HG02970 (cell line): Measurements from ENCODE around the gene HOXC12.

Source experiments
- ATAC-seq: cut with Tn5 transposase; IDR thresholded peaks from one replicate; pipeline ENCODE4 v1.9.1; 2021; ENCODE audit warnings: mild to moderate bottlenecking, moderate library complexity, moderate number of reproducible peaks; ENCODE audit not compliant: unreplicated experiment, low FRiP score

The HOXC12 gene

DNA sequence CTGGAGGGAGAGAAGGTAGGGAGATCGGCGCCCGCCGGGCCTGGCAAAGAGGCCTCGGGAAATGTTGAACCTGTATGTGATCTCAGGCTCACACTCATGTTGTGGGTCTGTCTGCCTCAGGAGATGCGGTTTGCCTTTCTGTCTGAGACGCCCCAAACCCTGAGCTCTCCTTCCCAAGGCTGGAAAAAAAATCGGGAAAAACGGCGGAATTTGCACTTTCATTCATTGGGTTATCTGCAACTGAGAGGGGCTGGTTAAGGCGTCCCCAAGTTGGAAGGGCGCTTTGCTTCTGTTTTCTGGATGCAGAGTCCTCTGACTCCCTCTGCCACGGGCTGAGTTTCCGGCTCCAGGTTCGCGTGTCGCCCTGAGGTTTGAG, 40.3 kb downstream of the HOXC12 start:
- no peak for ATAC-seq

DNA sequence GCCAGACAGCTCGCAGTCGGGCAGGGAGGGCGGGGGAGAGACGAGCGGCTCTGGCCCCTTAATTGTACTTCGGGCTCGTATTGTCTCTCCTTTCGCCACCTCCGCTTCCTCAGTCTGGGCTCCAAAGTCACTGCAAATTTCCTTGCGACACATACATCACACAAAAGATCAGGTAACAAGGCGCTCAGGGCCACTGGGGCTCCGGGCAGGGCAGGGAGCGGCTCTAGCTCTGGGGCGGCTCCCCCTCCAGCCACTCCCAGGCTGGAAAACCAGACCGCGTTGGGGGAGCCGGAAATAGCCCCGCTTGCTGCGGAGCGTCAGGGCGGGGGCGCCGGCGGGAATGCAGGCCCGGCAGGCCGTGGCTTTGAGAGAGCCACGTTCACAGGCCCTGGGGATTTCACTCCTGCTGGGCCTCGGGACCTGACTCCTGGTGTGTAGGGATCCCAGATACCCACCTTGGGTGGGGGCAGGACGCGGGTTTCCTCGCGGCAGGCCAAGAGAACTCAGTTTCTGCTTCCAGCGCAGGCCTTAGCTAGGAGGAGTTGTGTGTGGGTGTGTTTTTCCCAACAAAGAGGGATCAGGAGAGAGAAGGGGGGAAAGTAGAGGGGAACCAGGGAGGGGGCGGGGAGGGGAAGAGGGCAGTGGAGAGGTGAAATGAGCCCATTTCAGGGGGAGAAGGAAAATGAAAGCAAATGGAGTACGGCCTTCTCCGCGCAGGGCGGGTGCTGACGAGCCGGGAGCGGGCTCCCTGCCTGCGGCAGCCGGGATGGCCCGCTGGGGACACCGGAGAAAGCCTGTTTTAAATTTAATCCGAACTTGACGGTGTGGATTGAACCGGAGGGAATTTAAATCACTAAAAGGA, 40.9 kb downstream of the HOXC12 start:
- no peak for ATAC-seq

DNA sequence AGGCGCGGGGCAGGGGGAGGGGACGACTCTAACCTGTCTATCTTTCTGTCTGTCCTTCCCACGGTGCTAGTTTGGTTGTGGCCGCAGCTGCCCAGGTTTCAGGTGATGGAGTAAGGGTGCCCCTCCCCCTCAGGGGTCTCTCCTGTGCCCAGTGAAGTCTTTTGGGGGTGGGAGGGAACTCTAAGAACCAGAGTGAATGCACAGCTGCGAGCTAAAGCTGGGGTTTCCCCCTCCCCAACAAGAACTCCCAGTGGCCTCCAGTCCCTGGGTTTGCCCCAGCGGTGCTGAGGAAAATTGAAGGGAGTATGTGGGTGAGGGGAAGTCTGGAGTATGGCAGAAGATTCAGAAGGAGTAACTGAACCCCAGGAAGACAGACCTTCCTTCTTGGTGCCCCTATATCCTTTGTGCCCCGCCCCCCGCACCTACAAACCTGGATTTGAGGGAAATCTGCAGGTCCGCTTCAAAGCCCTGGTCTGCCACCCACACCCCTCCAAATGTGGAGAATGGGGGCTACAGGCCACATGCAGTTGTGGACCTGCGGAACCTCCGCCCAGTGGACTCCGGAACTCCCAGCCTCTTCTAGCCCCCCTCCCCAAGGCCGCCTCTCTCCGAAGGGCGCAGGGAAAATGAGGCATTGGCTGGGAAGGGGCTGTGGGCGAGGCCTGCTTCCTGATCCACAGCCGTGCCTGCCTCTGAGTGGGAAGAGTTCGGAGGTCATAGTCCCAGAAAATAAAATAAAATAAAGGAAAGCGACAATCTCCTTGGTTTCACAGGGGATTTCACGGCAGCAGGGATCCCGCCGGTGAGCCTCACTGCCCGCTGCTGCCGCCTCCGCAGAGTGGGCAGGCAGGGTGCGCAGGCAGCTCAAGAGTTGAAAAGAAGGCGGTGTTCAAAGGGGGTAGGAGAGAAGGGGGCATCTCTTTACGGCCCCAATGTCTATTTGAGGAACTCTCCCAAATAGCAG, 41.8 kb downstream of the HOXC12 start:
- ATAC-seq, result no peak

DNA sequence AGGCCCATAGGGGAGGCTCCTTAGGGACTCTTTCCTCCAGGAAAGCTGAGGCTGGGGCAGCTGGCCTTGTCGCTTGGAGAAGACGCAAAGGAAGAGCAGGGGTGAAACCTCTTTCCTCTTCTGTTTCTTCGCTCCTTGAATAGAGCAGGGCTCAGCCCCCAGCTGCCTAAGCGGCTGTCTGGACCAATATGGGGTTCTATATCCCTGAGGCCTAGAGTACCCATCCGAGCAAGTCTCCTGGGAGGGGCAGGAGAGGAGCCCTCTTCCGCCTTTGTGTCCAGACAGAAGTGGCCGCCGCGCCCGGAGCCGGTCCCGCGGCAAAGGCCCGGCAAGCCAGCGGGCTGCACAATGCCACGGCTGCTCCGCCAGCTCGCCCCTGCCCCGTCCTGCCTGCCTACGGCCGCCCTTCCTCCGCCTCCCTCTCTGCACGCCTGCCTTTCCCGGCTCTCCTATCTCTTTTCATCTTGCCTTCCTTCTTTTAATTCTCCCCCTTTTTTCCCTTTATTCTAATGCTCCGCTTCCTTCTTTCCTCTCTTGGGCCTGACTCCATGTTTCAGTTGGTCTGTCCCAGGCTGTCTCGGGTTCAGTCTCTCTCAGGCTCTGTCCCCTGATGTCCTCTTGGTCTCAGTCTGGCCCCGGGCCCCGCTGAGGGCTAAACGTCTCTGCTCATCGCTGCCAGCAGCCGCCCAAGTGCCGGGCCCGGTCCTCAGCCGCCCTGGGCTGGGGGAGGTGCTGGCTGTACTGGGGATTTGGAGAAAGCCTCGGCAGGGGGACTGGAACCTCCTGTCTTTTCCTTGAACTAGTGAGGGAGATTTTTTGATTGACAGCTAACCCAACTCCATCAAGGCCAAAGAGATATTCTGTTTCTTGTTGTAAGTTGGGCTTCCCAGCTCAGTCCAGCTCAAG, 42.8 kb downstream of the HOXC12 start:
- ATAC-seq, result no peak

DNA sequence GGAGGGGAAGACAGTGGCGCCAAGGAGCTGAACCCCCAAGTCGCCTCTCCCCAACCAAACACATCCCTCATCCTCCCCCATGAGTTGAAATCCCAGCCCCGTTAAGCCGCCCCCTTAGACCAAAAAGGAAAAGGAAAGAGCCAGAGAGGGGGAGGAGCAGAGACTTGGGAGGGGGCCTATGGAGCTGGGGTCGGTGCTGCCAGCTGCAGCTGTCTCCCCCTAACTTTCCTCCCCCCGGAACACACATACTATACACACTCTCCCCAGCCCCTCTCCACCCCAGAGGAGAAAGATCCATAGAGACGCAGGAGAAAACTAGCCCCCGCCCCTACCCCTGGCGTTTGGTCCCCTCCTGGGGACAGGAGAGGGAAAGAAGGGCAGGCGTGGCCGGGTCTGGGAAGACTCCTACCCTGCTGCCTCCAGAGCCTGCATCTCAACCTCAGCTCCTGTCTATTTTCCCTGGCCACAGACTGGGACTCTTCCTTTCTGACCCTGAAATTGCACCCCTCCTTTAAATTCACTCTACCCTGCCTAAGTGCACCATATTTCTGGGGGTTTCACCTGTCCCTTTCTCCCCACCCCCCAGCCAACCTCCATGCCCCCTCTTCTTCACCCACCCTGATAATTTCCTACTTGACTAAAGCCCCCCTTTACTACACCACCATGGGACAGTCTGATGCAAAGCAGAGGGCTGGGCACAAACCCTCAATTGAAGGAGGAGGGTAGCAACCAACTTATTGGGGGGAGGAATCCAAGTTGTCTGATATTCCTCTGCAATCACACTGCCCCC, 43.6 kb downstream of the HOXC12 start:
- ATAC-seq, result no peak

DNA sequence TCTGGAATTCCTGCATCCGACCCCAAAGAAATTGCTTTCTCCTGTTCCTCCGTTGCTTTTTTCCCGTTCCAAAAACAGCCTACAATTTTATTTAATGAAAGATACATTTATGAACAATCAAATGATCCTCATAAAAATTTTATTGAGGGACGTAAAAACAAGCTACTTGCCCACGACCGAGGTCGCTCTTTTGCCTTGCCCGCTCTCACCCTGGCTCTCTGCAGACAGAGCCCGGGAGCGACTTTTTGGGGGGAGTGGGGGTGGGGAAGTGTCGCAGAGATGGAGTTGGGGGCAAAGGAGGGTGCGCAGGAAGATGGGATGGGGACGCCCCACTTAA, 44.2 kb downstream of the HOXC12 start:
- no peak for ATAC-seq

DNA sequence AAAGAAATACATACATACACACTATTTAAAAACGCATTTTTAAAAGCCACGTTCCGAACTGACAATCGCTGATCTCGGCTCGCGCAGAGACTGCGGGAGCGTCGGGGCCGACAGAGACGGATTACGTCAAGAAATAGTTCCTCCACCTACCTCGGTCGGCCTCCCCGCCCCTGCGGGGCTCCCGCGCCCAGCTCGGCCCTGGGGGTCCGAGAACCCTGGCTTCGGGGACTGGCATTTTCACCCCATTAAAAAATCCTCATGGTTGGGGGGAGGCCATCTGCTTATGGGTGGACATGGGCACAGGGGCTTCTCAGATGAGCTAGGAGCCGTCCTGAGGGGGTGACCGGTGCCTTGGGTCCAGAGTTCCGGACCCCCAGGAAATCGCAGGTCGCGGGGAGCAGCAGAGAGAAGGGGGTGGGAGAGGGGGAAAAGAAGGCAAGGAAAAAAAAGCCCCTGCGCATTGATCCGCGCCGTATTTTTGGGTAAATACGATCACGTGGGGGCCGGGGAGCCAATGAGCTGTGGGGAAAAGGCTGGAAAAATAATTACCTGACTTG, 44.9 kb downstream of the HOXC12 start:
- ATAC-seq, result no peak

DNA sequence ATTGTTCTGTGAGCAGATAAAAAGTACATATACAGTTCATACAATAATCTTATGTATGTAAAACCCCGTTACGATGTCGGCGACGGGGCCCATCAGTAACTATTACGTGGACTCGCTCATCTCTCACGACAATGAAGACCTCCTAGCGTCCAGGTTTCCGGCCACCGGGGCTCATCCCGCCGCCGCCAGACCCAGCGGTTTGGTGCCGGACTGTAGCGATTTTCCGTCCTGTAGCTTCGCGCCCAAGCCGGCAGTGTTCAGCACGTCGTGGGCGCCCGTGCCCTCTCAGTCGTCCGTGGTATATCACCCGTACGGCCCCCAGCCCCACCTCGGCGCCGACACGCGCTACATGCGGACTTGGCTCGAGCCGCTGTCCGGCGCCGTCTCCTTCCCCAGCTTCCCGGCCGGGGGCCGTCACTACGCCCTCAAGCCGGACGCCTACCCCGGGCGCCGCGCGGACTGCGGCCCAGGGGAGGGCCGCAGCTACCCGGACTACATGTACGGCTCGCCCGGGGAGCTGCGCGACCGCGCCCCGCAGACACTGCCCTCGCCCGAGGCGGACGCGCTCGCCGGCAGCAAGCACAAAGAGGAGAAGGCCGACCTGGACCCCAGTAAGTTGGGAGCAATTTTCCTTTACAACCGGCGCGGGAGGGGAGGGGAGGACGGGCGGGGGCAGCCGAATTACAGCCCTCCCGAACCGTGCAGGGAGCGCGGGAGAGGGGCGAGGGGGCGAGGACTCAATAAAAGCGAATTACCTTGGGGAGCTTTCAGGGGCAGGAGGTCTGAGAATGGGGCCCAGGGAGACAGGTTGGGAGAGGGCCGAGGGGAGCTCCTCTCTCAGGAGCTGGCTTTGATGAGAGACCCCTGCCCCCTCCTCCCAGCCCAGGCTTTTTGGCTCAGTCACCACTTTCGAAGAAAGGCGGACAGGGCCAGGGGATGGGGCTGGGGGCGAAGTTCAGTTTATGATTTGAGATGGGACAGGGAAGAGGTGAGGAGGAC, 45.7 kb downstream of the HOXC12 start, which contains the start of gene HOXC9:
Gene HOXC9, plus strand, starts transcription at position 46 of the 999 bp plus-strand sequence. Its CDS starts 28 bp downstream, at position 74.
- no peak for ATAC-seq

DNA sequence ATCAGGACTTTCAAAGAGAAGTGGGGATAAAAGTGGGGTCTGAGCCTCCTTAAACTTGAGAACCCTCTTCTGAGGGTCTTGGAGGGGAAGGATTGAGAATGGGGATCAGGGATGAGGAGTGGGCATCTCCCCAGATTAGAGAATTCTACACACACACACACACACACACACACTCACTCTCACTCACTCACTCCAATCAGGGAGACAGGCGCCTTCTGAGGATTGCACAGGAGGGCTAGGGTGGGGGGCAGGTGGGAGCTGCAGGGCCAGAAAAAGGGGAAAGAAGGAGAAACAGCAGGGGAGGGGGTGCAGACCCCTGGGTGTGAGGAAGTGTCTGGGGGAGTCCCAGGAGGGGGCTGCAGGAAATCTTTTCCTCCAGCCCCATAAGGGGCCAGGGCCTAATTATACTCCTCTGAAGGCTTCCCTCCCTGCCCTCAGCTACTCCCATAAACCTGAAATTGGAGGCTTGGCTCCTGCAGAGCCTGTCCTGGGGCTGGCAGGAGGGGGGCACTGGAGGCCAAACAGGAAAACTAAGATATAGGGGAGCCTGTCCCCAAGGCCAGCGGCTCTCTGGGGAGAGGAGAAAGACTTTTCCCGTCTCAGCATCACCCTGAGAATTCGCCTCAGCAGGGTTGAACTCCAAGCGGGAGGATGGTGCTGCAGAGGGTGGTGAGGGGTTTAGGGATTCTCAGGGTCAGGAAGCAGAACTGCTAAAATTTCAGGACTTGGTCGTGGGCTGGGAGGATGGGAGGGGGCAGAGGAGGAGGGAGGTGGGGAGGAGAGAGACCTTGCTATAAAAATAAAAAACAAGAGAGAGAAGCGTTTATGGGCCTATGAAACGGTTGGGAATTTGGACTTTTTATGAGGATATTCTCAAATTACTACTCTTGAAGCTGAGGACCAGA, 46.8 kb downstream of the HOXC12 start:
- no peak for ATAC-seq

DNA sequence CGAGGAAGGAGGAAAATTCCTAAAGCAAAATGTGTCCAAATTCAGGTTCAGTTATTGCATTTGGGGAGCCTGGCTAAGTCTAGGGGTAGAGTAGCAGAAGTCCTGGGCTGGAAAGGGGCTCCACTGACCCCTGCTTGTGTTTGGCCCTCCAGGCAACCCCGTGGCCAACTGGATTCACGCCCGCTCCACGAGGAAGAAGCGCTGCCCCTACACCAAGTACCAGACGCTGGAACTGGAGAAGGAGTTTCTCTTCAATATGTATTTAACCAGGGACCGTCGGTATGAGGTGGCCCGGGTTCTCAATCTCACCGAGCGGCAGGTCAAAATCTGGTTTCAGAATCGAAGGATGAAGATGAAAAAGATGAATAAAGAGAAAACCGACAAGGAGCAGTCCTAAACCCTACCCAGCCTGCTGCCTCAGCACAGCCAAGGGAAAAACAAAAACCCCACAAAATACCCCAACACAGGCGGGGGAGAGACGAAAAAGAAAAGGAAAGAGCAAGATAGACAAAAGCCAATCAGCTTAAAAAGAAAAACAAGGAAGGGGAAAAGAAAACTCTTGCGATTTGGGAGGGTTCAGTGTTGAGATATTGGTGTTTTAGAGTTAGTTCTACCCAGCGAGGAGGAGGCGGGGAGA, 47.7 kb downstream of the HOXC12 start:
- ATAC-seq, result no peak

DNA sequence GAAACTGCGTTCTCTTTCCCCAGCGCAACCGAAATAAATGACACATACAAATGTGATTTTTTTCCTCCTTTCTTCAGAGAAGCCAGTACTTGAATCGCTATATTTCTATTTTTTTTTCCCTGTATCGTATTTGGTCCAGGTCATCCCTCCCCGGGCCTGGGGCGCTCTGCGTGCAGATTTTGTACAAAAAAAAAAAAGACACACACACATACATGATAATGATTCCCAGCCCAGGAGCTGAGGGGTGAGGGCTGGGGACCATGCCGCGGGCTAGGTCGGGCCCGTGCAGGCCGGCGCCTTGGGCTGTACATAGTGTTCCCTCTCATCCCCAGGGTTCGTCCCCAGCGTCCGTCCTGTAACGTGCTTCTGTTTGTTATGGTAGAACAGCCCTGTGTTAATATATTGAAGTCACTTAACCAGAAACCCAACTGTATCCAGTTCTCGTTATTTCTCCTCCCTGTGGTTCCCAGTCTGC, 48.2 kb downstream of the HOXC12 start:
- ATAC-seq, result no peak

DNA sequence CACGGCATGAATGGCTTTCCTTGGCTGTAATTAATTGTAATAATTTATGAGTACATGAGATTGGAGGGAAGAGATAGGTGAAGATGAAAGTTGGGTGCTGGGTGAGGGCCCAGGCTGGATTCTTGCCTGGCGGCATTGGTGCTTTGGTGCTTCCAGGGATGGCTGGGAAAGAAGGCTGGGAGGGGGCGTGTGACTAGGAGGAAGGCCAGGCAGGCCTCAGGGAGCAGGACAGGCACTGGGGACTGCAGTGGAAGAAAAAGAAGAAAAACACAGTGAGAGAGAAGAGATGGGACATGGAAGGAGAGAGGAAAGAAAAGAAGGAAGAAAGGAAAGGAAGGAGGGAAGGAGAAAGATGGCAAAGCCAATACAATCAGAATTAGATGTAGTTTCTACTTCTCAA, 48.9 kb downstream of the HOXC12 start:
- ATAC-seq, result no peak

DNA sequence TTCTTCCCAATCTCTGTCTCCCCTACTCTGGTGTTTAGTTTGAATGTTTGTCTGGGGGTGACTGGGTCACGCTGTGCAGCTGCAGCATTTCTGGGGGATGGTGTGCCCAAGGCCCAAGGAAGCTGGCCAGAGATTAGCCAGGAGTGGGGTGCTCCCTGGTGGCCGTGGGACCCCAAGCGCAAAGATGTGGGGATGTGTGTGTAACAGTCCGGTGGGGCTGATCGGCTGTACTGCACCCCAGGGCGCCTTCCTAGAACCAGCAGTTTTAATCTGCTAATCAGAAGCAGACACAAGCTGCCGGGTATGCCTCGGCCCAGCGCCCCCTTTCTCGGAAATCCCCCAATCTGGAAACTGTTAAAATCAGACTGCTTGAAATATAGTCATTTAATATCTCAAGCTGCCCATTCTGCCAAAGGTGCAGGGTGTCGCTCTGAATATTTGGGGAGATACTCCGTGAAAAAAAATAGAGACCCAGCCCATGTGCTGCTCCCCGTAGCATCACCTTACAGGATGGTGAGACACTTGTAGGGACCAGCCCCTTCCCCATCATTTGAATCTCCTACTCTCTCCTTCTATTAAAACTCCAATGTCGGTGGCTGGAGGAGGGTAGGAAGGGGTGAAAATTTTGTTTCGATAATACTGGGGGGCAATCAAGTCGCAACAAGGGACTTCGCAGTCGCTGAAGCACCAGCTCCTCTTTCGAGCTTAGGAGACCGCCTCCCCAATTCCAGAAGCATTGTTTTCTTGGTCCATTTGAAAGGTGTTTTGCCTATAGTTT, 49.5 kb downstream of the HOXC12 start:
- ATAC-seq, result no peak

DNA sequence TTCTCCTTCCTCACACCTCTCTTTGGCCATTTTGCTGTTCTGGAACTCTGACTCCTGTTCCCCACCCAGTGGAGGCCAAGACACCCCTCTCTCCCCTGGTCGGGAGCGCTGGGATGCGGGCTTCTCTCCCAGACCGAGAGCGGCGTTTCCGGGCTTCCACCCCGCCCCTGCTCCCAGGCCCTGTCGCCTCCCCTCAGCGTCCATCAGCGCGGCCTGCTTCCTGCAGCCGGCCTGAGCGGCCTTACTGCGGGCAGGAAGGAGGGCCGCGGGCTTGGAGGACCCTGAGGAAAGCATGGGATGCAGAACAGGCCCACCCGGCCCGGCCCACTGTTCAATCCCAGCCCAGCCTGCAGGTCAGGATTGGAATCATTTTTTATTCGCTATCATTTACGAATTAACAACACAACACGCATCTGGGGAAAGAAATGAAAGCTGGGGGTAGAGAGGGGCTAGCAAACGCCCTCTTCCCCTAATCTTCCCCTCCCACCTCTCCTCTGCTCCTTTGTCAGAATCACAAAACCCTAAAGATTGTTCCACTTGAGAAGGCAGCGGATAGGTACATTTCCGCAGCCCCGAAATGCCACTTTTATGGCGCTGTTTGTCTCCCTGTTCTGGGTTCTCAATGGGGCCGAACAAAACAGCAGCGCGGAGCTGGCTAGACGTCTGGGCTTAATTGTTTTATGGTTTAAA, 50.3 kb downstream of the HOXC12 start:
- no peak for ATAC-seq

DNA sequence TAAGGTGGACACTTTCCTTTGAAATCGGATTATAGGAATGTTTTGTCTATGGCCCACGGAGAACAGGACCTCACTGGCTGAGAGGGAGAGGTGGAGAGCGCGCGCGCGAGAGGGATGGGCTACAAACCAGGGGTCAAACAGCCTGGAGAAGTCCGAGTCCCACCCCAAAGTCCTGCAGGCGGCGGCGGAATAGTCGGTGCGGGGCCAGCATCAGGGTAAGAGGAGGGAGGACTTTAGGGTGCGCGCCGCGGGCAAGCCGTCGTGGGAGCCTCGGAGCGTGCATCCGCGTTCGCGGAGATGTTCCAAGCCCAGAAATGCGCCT, 50.8 kb downstream of the HOXC12 start:
- no peak for ATAC-seq
